Measurements from ENCODE around the gene ERVMER34-1.

- TF ChIP-seq POLR2AphosphoS5 (IDR thresholded peaks at IDR 0.05) (no peak), EP300 (IDR thresholded peaks at IDR 0.05) (no peak)
Observed at GRCh38 chr4:52711834-52712250, 39.4 kb downstream of the ERVMER34-1 start.
